Amniotic epithelial cell (primary cell): Measurements from ENCODE around the gene GRK5.
A peak's percentile ranks its signal among the peaks of the same experiment; 100 is the strongest.

Experiments
- DNase-seq: peaks from one replicate; pipeline ENCODE4 v3.0.0-alpha.2; 2010; ENCODE audit warnings: low read depth

Gene GRK5

DNA sequence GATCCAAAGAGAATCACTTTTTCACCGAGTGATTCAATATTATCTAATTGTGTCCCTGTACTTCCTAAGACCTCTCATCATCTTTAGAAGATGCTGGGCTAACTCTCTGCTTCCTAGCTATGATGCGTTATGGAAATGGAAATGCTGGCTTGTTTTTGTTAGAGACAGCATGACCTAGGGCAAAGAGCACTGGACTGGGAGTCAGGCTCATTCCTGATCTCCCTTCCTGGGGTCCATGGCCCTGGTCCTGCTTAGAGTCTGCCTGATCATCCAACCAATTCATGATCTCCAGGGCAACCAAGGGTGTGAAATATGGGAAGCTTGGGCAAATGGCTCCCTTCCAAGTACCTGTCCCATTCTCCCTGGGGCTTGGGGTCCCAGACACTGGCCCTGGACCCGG is 198.8 kb downstream of the GRK5 start:
- DNase-seq = no peak

DNA sequence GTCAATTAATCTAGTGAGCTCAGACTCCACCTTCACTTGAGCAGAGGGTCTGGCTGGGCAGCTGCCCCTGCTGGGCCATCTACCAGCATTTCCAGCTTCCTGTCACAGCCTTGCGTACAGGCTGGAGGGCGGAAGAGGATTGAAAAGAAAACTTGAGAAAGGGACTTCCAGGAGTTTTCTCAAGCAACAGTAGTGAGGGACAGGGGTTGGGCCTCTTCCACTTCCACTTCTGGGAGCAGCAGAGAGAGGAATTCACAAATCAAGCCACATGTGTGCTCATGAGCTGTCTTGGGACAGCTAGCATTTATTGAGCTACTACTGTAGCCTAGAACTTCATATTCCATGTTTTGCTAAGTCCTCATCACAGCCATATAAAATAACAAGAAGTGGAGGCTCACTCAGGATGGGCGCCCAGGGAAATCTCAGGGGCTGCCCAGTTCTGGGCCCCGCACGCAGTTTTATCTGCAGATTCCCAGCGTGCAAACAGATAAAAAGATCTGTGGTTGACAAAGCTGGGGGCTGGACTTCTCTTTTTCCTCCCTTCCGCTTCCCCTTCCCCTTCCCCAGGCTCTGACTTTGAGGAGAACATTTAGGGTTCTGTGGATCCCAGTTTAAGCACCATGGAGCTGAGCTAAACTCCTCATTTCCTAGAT is 199.4 kb downstream of the GRK5 start:
- DNase-seq = no peak

- no peak for DNase-seq
Measured at GRCh38 chr10:119407254-119407777, 199.9 kb downstream of the GRK5 start.

DNA sequence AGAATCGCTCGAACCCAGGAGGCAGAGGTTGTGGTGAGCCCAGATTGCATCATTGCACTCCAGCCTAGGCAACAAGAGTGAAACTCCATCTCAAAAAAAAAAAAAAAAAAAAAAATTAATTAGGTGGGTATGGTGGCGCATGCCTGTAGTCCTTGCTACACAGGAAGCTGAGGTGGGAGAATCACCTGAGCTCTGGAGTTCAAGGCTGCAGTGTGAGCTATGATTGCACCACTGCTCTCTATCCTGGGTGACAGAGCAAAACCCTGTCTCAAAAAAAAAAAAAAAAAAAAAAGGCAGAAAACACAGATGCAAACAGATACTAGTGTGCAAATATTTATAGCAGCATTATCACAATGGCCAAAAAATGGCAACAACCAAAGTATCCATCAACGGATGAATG is 200.7 kb downstream of the GRK5 start:
- DNase-seq = no peak

GRCh38 chr10:119408969-119409371 is 201.6 kb downstream of the GRK5 start:
- DNase-seq = no peak

DNA sequence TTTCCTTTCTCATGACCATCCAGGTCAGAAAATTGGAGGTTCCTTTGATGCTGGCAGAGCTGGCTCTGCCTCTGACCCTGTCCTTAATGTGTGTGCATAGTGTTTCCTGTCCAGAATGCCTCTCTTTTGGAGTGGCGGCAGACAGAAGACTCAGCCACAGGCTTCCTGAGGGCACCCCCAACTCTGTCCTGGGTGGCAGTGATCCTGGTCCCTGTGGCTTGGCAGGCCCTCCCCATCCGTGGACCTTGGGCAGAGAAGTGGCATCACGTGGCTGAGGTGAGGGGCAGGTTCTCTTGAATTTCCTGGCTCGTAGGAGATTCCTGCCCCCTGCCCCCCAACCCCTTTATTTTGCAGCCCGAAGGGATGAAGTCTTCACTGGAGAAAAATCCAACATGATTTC is 202.0 kb downstream of the GRK5 start:
- no peak for DNase-seq

DNA sequence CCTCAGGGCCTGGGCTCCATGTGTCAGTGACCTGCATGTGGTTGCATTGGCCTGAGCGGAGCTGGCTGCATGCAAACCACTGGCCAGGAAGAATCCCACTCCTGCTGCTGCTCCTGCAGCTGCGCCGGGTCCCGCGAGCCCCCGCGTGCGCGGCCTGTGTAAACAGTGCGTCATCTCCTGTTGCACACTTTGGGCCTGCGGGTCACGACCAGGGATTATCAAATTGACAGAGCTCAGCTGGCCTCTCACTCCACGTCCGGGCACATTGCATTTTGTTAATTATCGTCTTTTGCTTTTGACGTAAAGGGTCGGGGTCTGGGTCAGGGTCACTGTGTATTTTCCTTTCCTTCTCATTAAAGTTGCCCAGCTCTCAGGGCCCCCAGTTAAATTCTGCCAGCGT is 202.5 kb downstream of the GRK5 start:
- DNase-seq = no peak

DNA sequence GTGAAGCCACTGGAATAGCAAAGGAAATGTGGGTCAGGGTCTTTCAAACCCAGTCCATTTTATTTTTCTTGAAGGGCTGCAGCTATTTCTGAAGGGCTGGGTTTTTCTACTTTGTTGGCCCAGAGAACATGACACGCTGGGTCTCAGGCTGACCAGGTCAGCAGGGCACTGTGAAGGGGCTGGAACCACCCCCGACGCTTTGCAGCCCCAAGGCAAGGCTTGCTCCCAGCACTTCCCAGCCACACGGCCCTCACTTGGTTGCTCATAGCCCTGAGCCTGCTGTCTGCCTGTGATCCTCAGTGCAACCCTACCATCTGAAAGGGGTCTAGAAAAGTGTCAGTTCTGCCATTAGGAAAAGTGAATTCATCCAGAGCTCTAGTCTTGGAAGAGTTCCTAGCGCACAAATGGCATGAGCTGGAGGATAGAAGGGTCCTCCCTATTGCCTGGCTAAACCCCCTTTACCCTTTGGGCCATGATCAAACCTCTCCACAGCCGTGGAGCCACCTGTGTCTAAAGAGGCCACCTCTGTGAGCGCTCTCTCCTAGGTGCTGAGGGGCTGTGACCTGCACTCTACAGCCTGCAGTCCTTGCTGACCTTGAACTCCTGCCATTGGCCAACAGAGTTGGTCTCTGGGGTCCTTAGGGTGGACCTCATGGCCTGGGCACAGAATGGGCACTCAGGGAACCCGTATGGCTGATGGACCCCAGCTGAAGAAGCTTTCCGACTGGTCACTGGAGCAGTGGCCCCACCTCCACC is 203.2 kb downstream of the GRK5 start:
- DNase-seq = no peak

GRCh38 chr10:119412244-119413092 is 205.1 kb downstream of the GRK5 start:
- DNase-seq = peak; percentile 82

GRCh38 chr10:119413093-119413453 is 205.7 kb downstream of the GRK5 start:
- DNase-seq = no peak

- DNase-seq = peak; percentile 58
Measured at GRCh38 chr10:119413471-119414080, 206.2 kb downstream of the GRK5 start.

DNA sequence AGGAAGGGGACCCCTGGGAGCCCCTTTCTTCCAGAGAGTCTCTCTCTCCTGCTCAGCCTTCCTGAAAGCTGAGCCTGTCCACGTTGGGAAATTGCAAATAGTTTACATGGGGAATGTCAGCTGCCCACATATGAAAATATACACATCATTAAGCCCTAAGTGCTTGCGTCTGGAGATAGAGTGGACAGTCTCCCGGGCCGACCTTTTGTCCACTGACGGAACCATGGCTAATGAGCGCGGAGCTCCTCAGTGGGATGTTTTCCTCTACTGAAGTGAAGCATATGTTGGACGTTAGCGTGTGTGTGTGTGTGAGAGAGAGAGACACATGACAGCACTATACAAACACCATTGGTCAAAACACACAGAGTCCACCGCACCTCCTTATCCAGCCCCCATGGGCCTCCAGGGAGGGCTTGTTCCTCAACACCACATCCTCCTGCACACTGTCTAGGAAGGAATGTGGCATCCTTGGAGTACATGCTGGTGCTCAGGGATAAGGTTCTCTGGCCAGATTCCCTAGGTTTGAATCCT is 206.8 kb downstream of the GRK5 start:
- peak; percentile 99 for DNase-seq

GRCh38 chr10:119415121-119415520 is 207.8 kb downstream of the GRK5 start:
- DNase-seq = no peak

DNA sequence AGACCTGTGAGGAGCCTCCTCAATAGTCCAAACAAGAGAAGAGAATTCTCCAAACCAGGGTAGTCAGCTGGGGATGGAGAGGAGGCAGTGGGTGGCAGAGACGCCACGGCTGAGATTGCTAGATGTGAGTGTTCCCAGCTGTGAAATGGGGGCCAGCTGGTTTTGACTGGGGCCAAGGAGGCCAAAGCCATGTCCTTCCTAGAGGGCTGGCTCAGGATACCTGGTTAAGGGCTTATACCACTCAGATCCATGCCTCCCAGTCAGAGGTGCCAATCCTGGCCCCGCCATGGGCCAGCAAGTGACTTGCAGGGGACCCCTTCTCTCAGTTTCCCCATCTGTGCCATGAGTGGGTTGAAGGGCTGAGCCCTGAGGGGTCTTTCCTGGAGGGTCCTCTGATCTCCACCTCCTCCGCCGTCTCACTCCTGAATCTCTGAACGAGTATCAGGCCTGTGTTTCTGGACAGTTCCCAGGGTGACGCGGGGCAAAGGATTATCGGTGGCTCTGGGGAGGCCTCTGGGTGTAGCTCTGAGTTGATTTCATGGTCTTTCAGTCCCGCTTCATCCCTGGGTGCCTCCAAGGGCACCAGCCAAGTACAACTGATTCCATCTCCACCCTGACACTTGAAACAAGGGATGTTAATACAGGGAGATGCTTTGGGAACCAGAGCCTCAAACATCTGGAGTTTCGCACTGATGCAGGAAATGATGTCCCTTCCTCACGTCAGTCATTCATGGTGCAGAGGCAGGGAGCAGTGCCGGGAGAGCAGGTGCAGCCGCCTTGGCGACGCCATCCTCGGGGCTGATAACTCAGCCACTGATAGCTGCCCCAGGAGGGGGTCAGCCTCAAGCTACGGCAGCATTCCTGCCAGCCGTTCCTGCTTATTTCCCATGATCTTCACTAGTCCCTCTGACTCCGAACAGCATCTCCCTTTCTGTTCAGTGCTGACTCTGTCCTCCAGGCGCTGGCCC is 208.4 kb downstream of the GRK5 start:
- DNase-seq = no peak

GRCh38 chr10:119416855-119417254 is 209.5 kb downstream of the GRK5 start:
- DNase-seq = peak; percentile 43

DNA sequence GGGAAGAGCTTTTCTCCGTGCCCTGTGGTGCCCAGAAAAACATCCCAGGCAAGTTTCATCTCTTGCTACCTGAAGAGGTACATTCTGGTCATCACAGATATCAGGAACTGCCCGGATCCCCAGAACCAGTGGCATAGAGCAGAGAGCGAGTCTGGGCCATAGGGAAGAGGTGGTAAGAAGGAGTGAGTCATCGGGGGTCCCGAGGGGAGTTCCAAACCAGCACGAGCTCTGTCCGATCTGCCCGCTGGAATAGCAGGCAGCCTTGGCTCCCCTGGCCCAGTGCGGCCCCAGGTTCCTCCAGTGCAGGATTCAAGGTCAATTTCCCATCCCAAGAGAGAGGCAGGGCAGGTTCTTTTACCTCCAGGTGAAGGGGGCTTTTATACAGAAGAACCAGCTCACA is 210.5 kb downstream of the GRK5 start:
- DNase-seq = no peak

DNA sequence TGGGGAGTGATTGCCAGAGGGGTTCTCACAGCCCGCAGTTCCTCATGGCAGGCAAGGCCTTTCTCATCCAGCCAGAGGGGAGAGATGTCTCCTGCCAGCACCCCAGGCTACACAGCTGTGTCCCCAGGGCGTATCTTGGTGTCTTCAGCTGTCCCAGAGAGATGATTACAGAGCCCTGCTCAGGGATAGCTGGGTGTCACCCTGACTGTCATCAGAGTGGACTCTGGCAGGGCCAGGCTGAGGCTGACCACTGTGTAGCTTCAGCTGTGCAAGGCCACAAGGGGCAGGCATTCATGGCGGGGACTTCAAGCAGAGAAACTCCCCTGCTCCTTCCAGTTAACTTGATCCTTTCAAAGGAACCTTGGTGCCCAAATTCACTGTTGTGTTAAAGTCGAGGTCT is 211.0 kb downstream of the GRK5 start:
- DNase-seq = no peak

DNA sequence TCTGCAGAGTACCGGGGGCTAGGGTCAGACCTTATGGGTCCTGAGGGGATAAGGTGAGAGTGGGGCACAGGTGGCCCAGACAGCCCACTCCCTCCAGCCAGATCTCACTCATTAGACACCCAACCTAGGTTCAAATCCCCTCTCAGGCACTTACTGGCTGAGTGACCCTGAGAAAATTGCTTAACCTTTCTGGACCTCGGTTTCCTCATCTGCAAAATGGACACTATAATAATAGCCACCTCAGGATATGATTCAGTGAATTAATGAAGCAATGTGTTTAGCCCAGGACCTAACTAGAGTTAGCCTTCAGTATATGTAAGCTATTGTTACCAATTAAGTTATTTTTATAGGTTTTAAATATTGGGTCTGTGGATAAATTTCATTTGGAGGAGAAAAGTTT is 212.6 kb downstream of the GRK5 start:
- DNase-seq = no peak

DNA sequence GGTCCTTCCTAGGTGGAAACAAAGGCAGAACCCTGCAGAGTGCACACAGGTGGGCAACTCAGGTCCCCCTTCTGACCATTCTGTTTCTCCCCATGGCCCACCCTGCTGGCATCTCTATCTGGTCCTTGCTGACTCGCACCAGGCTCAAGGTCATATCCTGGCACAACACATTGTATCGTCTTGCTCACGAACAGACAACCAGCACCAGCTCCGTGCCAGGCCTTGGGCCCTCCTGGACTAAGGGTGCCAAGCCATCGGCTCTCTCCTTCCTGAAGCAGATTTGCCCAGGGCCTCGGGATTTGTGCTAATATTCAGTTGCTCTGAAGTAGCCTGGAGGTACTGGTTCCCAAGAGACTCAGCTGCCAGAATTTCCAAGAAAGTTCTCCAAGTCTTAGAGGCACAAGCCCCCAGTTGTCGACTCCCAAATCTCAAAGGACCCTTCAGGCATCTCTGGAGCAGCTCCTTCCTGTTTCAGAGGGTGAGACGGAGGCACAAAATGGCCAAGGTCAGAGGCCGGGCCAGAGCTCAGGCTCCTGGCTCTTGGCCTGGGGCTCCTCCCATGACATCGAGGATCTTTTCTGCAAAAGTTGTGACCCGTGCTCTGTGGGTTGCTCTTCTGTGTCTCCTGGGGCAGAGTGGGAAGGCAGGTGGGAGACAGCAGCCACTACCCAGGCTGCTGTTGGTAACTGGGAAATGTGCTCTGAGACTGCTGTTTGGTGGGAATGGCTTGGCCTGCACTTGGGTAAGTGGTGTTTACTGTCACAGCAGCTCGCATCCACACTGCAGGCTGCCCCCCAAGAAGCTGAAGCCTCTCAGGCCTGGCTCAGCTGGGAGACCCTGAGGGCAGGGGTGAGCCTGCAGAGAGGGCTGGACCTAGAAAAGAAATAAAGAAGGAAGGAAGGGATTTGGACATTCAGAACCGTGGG is 213.8 kb downstream of the GRK5 start:
- DNase-seq = no peak
